Amniotic stem cell (primary cell): ENCODE results near the gene NTRK3.
"Not testable (repeated sequence)": the region's sequence is repeated elsewhere in the genome, so short reads cannot be mapped to it uniquely, and the experiment has no call there.

Experiments used
- DNase-seq: peaks from one replicate; lab custom pipeline; 2025; lab: John Stamatoyannopoulos, UW

NTRK3 gene

DNA sequence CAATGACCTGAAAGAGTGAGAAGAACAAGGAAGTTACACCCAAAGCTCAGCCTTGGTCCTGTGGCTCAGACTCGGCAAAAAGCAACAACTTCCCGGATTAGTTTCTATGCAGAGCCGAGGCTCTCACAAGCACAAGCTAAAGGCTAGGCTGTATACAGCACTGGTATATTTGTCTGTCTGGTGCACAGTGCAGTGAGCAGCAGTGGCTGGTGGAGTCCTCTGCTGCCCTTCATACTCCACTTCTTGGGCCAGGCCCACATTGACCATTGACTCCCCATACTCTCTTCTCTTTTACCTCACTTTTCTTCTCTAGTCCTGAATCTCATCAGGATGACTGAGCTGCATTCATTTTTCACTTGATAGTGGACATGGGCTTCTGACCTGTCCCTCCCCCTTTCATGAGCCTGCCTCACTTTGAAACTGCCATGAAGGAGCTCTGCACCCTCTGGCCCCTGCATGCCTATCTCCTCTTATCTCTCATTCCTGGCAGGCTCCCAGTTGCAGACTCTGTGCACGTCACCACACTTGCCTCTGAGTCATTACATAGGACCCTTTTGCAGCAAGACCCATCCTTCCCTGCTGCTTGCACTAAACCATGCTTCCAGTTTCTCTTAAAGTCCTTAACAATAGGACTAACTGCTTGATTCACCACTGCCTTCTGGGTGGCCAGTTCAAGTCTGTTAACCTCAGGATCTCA lies 379.3 kb downstream of the NTRK3 start:
- no peak for DNase-seq

DNA sequence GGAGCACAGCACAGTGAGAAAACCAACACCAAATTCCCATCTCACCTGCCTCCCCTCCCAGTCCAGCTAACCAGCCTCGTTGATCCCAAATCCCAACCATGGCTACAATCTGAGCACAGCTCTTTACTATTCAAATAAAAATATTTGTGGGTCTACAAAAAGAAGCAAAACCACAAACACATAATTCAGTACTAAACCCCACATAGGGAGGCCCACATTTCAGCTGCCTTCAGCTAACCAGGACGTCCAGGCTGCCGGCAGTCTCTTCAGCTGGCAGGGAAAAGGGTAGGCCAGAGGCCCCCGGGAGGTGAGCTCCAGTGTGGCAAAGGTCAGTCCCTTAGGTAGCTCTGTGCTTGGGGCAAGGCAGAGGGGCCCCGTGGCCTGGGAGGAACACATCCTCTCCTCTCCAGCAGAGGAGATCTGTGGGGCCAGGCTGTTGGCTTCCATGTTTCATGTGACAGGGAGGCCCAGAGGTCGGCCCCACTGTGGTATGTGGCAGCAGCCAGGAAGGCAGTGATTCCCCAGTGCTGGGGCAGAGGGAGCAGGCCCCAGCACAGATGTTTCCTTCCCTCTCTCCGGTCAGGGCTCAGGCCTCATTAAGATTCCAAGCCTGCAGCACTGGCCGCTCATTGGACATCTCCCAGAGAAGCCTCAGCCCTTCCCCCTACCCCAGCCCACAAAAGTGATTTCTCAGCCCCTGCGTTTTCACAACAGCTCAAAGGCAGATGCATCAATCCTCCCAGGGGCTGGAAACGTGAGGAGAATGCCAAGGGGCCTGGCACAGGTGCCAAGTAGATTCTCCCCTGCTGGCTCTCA lies 381.4 kb downstream of the NTRK3 start:
- no peak for DNase-seq

DNA sequence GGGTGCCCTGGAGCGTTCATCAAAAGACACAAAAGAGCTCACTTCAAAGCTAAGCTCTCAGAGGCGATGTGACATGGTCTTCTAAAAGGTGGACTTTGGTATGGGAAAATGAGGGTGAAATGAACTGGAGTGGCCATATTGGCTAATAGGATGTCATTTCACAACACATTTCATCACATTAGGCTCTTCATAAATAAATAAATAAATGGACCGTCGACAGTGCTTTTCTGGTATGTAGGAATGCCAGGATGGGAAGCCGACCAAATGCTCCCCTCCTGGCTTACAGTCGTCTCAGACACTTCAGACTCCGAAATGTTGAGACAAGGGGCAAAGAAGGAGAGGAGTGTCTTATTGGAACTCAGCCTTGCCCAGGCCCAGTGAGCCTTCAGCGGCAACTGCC lies 383.0 kb downstream of the NTRK3 start:
- no peak for DNase-seq

DNA sequence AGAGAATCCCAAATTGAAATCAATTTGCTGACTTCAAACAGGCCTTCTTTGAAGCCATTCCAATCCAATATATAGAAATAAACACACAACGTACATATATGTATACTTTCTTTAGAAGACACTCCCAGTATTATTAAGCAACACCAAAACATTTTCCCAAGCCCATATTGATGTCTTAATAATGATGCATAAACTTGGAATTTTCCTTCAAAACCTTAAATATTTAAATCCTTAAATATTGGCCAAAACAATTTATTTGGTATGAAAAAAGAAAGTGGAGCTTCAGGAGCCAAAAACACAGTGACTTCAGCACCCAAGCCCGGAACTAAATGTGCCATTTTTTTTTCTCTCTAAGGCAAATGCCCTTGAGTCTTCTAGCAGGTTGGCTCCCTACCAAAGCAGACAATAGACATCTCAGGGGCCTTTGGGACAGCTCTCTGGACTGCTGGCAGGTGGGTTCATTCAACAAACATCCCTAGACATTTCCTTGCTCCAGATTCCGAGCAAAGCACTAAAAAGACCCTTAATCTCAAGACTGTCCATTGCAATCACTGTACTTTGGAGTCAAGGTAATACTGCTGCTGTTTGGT lies 384.7 kb downstream of the NTRK3 start:
- DNase-seq = no peak

DNA sequence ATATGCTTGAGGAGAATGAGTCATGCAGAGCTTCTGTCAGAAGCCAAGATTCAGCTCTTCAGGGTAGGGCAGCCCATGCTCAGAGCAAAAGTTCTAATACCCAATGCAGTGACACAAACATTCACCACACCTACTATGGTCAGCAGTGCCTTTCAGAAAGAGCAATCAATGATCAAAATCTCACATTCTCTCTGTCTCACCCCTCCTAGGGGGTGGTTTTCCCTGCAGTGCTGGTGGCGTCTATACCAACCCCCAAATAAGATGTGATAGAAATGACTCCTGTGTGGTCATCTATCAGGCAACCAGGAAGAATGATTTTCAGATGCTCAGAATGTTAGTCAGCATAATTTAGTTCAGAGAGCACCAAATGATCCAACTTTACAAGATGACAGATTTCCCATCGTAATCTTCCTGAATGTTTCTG lies 385.3 kb downstream of the NTRK3 start:
- no peak for DNase-seq

DNA sequence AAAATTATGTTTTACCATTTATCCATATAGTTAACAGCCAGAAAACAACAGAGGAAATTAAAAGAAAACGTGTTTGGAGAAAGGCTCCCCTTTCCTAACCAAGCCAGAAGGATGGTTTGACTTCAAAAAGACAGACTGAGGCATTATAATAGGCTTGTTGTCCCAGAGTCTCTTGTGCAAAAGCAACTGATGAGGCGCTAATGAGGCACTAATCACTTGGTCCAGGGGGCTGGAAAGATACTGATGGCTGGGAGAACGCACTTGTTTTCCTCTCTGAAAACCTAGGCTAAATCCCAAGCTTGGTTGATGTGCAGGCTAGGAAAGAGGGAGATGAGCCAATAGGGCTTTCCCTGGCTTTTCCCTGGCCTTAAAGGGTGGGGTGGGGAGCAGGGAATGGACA lies 389.6 kb downstream of the NTRK3 start:
- no peak for DNase-seq

DNA sequence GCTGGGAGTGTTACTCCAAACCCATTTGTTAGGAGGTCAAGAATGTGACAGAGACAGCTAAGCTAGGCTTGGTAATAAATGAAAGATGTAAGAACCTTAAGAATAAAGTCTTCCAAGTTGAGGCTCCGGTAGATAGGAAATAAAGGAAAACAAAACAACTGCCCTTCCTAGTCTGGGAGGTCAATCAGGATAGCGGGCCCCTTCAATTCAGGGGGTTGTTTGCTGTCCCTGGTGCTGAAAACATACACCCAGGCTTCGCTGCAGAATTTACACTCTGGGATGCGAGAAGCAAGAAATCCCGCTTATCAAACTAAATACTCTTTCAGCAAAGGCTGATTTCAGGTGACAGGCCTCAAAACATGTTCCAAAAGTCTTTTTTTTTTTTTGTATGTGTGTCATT lies 393.4 kb downstream of the NTRK3 start:
- DNase-seq = no peak

DNA sequence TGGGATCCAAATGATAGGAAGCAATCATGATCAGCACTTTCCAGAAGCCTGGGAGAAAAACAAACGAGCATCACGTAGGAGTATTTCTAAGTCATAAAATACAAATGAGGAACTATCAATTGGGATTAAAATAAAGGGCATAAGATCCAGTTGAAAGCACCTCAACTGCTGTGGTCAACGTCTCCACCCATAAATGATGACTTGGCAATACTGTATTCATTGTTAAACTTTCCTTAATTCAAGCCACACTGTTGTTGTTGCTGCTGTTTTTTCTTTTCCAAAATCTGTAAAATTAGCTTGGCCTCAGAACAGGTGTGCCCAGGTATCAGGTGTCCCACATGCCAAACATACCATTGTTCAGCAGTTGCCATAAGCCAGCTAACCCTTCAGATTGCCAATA lies 395.8 kb downstream of the NTRK3 start:
- DNase-seq = no peak

DNA sequence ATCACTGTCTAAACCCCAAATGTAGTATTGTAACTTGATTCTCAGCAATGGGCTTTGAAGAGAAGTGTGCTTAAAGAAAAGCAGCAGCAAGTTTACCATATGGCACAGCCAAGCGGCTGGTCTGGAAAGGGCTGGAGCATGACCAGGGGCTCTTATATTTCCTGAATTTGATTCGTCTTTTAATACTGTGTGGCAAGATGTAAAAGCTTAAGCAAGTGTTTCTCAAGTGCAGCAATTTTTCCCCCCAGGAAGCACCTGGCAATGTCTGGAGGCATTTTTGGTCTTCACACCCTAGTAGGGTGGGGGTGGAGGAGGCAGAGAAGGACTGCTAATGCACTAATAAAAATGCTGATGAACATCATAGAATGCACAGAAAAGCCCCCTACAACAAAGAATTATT lies 397.9 kb downstream of the NTRK3 start:
- DNase-seq = no peak

DNA sequence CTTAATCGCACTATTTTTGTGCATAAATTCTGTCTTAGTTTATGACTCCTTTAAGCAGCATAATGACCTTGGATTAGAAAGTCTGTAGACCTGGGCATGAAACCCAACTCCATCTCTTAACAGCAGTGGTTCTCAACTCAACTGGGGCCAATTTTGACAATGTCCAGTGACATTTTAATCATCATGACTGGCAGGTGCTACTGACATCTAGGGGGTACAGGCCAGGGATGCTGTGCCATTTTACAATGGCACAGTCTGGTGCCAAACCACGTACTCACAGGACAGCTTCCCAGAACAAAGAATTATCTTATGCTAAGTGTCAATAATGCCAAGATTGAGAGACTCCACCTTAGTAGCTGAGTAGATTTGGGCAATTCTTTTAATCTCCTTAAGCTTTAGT lies 405.0 kb downstream of the NTRK3 start:
- DNase-seq = no peak

DNA sequence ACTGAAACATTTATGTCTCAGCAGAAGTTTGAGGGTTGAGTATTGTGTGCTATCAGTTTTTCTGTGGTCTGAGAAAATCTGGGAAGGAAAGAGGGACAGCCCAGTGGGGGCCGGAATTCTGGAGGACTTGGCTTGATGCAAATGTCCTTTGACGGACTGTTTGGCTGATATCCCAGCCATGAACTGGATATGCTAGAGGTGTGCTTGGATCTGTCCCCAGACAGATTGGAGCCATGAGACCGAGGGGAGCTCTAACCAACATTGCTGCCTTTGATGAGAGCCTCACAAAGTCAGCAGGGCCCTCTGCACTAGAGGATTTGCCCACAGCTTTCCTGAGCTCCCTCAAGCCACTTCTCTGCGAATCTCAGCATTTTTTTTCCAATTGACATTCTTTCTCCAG lies 405.6 kb downstream of the NTRK3 start:
- no peak for DNase-seq

DNA sequence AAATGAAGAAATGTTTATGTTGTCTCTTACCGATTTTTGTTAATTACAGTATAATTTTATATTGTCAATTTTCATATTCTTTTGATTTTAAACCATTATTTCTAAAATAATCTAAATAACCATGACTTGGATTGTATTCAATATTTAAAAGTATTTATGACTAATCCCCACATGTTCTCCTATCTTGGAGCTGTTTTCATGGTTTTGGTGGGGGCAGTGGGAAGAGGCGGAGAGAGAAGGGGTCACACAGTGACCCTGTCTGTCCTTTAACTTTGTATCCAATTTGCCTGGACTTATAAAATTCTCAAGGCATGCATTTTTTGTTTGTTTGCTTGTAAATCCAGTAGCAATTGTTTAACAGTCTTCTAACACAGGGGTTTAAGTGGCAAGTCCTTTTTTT lies 407.4 kb downstream of the NTRK3 start:
- DNase-seq = no peak

DNA sequence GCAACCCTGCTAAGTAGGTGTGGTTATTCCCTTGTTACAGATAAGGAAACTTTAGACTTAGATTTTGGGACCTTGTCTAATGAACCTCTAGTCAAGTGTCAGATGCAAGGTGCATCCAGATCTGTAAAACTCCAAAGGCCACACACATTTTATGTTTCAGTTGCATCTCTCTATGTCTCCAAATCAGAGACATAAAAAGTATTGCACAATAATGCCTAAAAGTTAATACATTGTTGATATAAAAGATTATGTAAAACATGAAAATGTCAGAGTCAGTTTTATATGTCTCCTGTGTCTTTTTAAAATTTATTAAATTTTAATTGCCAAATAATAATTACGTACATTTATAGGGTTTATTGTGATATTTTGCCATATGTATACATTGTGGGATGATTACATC lies 408.5 kb downstream of the NTRK3 start:
- no peak for DNase-seq

DNA sequence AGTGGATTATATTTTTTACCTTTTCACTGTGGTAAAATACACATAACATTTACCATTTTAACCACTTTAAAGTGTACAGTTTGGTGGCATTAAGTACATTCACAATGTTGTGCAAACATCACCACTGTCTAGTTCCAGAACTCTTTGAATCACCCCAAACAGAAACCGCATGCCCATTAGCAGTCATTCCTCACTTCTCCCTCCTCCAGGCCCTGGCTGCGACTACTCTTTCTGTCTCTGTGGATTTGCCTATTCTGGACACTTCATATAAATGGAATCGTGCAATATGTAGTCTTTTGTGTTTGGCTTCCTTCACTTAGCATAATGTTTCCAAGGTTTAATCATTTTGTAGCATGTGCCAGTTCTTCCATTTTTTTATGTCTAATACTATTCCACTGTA lies 409.8 kb downstream of the NTRK3 start:
- no peak for DNase-seq

DNA sequence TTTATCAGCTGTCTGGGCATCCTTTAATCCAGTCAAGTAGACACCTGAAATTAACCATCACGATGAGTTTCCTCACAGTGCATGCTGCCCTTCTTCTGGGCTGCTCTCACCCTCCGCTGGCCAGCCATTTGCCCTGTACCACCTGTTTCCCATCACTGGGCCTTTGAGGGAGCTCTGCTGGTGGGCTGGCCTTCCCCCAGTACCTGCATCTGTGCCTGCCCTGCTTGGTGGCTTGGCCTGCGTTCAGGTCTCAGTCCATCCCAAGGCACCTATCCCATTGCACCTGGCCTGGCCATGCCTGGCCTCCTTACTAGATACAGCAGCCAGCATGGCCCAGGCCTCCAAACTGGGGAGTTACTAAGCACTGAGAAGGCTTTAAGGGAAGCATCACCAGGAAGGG lies 413.2 kb downstream of the NTRK3 start:
- DNase-seq = no peak

DNA sequence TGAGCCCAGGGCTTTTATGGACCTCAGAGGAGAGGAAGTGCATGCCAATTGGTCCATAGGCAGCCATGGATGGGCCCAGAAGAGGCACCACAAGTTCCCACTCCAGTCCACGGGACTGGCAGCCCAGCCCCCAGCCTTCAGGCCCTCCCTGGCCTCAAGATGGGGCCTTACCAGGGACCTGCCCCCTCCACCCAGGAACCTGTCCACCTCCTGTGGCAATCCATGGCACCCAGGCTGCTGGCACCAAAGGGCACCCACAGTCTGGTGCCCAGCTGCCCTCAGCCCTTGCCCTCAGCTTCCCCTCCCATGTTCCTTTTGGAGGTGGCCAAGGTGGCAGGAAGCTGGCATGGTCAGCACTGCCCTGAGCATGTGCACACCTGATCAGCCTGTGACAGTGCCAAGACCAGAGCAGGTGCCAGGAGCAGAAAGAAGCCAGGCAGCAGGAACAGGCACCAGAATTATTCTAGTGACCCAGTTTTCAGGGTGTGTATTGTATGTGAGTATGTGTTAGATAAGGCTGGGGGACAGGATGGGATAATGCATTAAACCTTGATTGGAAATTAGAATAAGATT lies 415.0 kb downstream of the NTRK3 start:
- no peak for DNase-seq

DNA sequence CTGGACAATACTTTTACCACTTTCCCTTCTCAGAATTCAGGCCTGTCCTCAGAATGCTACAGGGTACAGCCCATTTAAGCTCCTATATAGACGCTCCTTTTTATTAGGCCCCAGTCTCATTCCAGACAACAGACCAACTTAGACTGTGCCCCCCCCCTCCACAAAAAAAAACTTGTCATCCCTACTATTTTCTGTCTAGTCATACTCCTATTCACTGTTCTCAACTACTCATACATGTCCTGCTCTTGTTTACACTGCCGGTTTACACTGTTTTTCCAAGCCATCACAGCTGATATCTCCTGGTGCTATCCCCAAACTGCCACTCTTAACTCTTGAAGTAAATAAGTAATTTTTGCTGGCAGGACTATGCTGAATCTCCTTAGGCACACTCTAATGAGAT lies 420.7 kb downstream of the NTRK3 start:
- not testable (repeated sequence) for DNase-seq

DNA sequence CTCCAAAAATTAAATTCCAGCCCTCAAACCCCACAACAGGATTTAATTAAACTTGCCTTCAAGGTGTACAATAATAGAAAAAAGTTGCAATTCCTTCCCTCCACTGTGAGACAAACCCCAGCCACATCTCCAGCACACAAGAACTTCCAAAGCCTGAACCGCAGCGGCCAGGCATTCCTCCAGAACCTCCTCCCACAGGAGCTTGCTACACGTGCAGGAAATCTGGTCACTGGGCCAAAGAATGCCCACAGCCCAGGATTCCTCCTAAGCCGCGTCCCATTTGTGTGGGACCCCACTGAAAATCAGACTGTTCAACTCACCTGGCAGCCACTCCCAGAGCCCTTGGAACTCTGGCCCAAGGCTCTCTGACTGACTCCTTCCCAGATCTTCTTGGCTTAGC lies 423.2 kb downstream of the NTRK3 start:
- not testable (repeated sequence) for DNase-seq

DNA sequence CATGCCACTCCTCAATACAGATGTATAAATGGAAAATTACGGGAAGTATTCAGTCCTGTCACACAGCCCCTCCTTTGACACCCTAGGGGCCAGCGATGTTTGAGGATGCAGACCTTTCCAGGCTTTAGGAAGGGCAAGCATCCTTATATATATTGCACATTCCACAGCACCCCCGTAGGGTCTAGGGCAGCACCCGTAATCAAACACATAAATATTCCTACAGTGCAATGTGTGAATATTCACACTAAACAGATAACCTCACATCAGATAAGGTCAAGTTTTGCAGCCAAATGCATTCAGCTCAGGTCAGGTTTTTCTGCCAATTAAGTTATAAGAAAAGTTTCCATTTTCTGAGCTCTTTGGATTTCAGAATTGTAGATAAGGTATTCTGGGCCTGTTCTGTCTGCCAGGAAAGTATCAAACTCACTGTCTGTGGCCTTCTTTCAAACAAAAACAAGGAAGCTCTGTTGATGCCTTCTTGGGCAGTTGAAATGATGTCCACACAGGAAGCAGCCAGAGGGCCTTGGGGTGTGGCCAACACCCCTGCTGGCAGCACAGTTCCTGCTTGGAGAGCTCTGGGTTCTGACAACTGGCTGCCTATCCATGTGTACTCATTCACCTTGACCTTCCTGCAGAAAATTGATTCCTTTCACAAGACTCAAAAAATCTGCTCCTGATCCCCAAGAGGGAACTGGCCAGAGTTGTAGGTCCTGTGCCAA lies 427.0 kb downstream of the NTRK3 start:
- DNase-seq = no peak

DNA sequence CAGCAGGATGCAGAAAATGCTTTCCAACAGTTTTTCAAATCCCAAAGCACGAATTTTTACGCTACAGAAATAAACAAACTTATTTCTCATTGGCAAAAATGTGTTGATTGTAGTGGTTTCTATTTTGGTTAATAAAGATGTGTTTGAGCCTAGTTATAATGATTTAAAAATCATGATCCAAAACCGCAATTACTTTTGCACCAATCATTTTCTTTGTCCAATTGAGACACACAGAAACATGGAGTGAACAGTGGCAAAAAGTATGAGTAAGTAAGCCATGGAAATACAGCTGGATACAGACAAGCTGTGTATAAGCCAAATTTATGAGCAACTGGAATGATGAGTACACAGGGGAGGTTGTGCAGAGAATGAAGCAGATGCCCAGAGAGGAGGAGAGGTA lies 427.9 kb downstream of the NTRK3 start:
- DNase-seq = no peak

DNA sequence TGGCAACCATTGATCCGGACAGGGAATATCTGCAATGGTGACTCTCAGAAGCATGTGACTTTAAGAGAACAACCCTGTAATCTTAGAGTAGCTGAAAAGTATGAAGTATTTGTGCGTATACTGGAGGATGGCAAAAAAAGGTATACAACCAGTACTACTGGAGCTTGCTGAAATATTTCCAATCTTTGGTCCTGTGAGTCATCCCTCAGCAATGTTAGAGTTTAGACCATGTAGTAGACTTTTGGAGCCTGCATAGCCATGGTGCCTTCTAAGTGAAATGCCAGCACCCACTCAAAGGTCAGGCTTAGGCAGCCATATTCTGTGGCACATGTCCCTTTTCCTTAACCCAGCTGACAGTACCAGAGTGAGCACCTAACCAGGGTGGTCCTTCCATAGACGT lies 429.4 kb downstream of the NTRK3 start:
- DNase-seq = no peak

DNA sequence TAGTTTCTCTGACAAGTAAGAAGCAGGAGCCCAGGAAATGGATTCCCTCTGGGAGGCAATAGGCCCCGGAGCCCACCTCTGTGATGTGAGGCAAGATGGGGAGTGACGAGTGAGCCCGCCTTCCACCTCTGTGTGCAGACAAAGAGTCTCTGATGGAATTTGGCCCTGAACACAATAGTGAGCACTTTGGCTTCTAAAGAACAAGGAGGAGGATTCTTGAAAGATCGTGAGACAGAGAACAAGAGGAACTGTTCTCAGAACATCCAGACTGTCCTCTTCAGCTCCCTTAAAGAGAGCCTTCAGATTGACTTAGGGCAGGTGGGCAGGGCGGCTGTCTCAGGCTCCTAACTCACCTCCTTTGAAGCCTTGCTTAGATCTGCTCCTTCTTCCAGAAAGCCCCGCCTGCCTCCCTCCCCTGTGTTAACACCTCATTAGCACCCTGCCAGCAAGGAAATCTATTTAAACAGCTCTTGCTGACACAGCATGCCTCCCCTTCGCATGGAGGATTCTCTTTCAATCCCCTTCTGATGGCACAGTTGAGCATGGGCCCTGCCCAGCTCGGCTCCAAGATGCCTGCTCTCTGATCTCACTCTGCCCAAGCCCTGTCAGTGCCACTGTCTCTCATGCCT lies 430.3 kb downstream of the NTRK3 start:
- DNase-seq = no peak
